HL-60/S4 treated with retinoic acid at 250 ng/mL for 4 days and 3 days (cell line): ENCODE measurements around the gene CPB1.
"Not testable (repeated sequence)": the region's sequence is repeated elsewhere in the genome, so short reads cannot be mapped to it uniquely, and the experiment has no call there.

Experiments
- in situ Hi-C: fragments of 300-500 bp; cut with MboI; formaldehyde crosslinking; loops from 2 replicates; pipeline ENCODE4 v1.7.0; 2022; ENCODE audit warnings: low sequenced_read_pairs

Gene CPB1

DNA sequence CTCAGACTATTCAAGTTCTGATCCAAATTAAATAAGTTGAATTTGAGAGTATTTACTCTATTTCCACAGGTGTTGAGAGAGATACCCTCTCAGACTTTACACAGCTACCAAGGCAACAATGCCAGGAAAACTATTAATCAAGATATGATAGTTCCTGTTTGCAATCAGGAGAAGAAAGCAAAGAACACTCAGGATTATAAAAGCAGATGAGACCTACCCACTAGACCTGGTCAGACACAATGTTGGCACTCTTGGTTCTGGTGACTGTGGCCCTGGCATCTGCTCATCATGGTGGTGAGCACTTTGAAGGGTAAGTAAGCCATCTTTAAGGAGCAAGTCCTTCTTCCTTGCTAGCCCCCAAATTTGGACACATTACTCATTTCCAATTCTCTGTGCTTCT, at the start of gene CPB1:
Gene CPB1 (plus strand): TSS at position 227 of the 400 bp plus-strand sequence. CDS start 13 bp downstream, at position 240.
- in situ Hi-C loops, result no loop called here

DNA sequence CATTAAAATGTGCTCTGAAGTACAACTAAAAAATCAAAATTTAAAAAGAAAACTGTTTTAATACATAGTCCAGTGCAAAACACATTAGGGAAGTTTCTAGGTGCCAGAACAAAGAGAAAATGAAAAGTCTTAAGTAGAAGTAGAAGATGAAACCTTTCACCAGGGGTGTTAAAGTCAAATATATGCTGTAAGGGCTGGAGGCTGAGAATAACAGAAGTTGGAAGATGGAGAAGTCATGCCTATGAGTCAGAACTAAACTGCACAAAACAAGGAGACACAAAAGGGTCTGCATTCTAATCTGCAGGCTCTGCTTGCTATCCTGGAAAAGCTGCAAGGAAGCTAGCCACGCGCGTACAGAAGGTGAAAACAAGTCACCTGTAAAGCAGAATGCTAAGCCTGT, 48.7 kb upstream of the CPB1 start:
- in situ Hi-C loops, result no loop called here

DNA sequence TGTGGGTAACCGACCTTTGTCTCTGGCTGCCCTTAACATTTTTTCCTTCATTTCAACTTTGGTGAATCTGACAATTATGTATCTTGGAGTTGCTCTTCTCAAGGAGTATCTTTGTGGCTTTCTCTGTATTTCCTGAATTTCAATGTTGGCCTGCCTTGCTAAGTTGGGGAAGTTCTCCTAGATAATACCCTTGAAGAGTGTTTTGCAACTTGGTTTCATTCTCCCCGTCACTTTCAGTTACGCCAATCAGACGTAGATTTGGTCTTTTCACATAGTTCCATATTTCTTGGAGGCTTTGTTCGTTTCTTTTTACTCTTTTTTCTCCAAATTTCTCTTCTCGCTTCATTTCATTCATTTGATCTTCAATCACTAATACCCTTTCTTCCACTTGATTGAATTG, 42.6 kb upstream of the CPB1 start:
- in situ Hi-C loops, result not testable (repeated sequence)

DNA sequence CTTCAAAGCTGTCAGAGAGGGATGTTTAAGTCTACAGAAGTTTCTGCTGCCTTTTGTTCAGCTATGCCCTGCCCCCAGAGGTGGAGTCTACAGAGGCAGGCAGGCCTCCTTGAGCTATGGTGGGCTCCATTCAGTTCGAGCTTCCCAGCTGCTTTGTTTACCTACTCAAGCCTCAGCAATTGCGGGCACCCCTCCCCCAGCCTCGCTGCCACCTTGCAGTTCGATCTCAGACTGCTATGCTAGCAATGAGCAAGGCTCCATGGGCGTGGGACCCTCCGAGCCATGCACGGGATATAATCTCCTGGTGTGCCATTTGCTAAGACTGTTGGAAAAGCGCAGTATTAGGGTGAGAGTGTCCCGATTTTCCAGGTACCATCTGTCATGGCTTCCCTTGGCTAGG, 41.5 kb upstream of the CPB1 start:
- in situ Hi-C loops, result not testable (repeated sequence)

DNA sequence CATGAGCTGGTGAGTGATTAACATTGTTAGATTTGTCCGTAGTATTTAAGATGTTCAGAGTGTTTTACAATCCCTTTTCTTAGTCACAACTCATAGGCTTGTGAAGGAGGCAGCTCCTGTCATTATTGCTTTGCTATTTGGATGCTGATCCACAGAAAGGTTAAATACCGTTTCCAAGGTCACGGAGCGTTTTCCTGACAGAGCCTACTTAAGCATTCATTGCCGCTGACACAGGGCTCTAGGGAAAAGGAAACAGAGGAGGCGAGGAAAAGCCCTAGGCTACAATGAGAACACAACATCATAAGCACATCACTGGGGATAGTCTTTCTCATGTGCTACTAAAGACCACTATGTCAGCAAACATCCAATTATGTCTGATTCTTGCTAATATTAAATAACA, 38.5 kb upstream of the CPB1 start:
- in situ Hi-C loops, result no loop called here

DNA sequence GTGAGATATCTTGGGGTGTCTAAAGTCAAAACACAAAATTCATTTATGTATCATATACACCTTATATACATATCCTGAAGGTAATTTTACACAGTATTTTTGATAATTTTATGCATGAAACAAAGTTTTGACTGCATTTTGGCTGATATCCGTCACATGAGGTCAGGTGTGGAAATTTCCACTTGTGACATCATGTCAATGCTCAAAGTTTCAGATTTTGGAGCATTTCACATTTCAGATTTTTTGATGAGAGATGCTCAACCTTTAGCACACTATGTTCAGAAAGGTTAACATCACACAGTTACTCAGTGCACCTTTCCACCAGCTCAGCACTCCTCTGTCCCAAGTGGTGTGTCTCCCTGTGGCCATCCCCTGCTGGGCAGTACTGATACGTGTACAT, 37.7 kb upstream of the CPB1 start:
- in situ Hi-C loops, result no loop called here

DNA sequence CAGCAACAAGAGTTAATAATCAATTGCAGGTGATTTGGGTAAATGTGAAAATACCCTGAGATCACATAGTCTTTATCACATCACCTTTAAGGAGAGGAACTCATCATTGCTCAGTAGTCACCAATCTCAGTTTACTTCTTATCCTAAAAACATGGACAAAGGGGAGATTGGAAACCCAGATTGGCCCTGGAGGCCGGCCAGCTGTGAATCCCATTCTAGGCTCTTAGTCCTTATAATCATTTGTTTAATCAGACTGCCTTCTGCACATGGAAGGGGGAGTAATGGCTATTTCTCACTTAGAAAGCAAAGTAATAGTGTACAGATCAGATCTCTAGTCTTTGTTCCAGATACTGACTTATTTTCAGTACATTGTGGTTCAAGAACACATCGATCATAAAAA, 37.2 kb upstream of the CPB1 start:
- in situ Hi-C loops, result no loop called here

DNA sequence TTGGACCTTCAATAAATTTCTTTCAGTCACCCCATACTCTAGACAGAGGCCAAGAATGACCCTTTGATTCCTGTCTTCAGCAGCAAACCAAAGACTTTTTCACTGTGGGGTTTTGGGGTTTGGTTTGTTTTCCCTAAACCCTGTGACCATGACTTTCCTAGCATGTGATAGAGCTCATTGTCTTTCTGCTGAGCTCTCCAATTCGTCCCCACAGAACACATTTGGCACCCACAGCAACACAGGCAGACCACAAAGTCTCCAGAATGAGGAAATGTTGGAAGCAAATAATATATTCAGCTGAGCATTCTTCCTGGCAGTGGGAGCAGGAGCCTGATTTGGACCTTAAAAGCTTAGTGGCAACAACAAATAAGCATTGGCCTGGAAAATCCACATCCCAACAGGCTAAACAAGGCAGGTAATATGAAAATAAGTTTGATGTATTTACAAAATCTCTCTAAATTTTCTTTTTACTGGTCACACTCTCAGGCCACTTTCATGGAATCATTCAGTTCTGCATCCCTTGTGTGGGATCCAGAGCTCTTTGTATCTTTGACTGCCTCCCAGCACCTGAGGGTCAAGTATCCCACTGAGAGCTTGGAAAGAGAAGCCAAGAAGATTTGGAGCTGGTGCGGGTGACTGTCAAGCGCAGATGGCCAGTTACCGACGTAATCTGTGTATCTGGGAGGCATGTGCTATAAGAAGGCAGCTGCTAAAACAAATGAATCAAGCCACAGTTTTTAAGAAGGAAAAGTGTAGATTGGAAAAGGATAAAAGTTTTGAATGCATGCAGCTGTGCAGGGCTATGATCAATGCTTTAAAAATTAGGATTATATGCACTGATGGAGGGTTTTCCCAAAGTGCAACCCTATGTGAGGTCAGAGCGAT, 36.5 kb upstream of the CPB1 start:
- in situ Hi-C loops, result no loop called here

DNA sequence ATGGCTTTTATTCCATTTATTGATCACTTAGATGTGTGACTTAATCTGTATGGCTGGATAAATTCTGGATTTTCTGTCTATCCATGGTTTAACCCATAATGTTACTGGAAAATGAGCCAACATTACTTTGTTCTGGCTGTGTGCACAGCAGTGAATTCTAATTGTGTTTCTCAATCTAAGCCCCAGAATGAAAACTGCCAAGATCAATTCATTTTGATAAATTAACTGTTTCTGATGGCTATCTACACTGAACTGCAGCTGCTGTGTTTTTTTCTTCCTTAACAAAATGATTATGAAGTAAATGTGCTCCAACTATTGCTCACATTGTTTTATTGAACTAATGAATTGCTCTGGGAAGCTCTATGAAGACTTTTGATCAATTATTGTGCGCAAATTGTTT, 35.7 kb upstream of the CPB1 start:
- in situ Hi-C loops, result no loop called here

DNA sequence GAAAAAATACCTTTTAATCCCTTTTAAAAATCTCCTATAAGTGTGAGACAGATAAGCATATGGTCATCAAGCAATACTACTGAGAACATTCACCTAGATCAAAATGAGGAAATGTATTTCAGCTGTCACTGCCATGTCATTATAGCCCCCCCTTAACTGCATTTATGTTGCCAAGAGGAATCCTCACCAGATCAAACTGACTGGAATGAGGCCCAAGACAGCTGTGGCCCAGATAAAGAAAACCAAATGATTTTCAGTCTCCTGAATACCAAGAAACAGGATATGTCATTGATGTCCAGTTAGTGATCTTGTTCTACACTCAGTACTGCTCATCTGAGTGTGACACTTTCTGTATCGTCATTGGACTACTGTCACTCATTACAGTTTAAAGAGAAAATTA, 35.1 kb upstream of the CPB1 start:
- in situ Hi-C loops, result no loop called here

DNA sequence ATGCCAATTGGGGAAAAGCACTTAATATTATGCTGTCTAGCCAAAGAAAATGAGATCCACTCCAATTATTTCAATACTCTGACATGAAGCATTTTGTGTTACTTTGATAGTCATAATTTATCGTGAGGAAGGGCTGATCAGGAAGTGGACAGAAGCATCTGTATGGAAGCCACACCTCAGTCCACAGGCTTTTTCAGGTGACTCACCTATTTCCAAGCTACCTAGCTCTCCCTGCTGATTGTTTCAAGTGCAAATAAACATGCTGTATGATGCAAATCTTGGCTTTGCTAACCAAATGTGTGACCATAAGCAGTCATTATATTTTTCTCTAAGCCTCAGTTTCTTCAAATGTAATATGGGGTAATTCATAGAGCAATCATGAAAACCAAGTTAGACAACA, 30.8 kb upstream of the CPB1 start:
- in situ Hi-C loops, result no loop called here

DNA sequence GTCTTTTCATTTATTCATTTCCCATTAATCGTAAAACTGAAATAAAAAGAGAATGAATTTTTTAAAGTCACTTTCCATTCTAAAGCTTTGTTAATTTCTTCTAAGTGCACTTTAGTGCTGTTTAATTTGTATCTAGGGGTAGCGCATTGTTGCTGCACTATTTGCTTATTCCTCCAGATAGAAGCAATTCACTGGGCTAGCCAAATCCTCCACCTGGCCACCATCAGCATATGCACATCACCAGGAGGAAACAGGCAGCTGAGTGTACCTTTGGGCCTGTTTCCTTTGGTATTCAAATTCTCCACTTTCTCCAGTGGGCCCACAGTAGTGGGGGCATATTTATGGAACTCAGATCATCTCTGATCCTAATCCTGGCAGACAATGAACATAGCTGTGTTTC, 29.8 kb upstream of the CPB1 start:
- in situ Hi-C loops, result no loop called here

DNA sequence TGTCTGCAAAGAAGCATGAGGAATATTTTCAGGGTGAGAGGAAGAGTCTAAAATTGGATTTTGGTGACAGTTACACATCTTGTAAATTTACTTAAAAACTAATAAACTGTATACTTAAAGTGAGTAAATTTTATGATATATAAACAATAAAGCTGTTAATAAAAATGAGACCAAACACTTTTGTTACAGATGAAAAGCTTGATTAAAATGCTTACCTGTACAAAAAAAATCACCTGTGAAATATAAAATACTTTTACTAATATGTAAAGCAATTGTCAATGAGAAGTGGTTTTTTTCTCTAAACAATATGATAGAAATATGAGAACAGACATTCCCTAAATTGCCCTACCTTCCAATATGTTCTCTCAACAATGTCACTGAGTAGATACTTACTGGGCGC, 27.2 kb upstream of the CPB1 start:
- in situ Hi-C loops, result no loop called here

DNA sequence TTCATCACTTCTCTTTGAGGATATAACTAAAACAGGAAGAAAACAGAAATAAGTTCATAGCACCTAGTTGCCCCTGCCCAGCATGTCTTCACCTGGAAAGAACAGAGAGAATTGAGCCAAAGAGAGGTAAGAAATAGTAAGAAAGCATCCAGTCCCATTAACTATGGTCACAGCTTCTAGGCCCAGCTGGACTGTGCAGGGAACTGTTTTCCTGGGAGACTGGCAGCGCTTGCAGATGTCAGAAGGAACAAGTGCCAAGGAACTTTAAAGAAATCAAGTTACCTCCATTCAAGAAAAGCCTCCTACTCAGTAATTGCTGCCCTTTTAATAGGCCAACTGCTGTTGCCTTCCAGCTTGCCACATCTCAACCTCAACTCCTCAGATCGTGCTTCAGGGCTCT, 17.8 kb upstream of the CPB1 start:
- in situ Hi-C loops, result no loop called here

DNA sequence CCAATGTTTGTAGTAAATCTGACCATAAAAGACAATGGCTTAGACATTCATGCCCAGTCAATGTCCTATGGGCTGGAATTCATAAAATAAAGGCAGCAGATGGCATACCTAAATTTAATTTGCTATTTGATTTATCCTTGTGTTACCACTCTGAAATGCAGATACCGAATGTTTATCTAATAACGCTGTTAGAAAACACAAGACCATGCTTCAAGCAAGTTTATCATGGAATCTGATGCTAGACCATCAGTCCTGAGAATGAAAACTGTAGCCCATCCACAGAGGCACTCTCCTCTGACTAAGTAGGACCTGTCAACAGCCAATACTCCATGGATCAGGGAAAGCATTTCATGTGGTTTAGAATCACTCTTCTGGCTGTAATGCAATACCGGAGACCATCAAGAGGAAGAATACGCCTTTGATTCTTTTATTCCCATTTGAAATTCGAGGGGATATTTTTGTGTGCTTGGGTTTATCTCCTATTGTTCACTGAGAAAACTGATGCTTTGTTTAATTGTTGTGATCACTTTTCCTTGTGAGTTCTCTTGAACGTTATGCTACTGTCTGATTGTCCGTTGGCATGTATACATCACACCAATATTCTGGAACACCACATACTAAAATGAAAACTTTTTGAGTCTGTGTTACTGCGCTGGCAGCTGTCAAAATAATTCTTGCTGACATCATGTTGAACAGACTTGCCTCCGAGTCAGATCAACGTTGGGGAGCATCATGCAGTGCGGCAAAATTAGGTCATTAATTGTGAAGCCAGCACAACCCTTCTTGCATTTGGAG, 12.1 kb upstream of the CPB1 start:
- in situ Hi-C loops, result no loop called here

DNA sequence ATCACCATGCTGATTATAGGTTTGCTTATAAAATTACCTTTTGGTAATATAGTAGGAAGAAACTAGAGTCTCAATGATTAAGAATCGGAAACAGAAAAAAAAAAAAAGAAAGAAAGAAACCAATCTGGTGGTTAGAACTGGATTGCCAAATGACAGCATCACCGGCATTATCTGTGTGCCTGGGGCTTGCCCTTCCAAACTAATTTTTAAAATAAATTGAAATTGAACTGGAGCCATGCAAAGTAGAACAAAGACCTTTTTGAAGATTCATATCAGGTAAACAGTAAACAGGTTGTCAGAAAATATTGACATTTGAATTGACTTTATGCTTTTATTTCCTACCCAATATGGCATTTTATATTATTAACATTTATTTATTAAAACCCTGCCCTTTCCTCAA, 11.2 kb upstream of the CPB1 start:
- in situ Hi-C loops, result no loop called here

DNA sequence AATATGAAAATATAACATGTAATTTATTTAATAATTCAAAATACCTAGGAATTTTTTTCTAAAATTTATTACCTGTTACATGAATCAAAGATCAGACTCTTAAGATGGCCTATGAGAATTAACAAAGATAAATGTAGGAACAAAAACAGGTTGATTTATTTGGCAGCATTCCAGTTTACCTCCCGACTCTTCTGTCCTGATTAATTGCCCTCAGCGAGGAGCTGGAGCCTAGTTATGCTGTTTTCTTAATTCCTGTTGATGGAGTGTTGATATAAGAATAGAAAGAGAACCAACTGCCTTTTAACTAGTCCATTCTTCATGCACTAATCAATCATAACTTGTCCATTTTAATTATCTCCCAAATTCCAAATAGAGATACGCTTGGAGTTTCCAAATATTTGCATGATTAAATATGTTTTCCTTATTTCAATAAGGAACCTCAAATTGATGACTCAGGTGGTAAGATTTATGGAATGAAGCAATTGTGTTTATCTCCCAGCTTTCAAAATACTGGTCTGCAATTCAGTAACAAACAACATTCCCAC, 10.6 kb upstream of the CPB1 start:
- in situ Hi-C loops, result no loop called here

DNA sequence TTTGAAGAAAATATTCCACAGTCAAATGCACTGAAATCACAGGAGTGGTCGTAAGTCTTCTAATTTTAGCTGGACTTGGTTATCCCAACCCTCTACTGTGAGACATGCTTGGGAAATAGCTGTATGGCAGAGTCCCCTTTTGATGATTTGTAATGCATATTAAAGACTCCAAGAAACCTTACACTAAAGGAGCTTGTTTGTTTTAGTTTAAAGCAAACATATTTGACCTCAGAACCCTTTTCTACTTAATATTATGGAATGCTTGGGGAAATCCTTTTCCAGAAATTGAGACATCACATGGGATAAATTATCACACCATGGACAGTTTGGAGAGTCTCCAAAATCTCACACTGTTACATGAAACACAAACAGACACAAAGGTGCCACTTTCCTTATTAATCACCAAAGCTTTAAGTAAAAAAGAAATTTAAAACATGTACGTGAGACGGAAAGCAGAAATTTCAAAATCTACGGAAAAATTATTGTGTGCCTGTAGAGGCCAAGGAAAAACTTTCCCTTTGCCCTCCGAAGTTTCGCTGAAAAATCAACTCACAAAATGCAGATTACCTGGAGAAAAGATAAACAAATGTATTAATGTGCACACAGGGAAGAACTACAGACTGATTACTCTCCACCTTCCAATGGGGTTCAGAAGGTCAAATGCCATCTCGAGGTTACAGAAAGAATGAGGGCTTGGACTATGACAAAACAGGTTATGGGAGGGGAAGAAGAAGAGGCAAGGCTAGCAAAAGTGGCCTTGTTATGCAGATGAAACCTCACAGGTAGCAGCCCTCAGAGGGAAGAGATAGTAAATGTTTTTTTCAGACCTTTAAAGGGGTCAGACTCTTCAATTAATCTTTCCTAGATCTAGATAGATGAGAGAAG, 7.0 kb upstream of the CPB1 start:
- in situ Hi-C loops, result no loop called here

DNA sequence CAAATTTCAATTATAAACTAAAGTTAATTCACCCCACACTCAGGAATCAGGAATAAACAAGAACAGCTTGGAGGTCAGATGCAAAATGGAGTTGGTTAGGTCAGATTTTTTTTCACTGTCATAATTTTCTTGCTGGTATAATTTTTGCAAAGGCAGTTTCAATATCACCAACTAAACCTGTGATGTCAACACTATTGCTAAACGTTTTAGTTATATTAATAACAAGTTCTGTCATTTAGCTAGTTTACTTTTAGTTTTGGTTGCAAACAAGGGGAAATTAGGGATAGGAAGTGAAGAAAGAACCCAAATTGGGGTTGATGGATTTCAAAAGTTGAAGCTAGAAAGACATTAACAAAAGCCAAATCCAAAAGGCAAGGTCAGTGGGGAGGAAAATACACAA, 4.6 kb upstream of the CPB1 start:
- in situ Hi-C loops, result no loop called here

DNA sequence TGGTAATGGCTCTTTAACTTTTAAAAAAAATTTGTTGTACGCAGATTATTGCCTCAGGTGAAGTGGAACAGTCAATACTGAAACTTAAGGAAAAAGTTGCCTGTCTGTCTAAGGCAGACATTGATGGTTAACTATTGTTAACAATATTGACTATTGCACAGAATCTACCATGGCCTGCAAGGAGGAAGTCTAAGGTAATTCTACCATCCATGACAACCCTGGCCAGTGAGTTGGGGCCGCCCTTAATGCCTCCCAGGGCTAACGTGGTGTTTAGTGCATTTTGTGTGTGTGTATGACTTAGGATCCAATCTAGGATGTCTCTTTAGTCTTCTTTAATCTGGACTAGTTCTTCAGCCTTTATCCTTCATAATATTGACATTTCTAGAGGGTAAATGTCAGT, 2.1 kb upstream of the CPB1 start:
- in situ Hi-C loops, result no loop called here

DNA sequence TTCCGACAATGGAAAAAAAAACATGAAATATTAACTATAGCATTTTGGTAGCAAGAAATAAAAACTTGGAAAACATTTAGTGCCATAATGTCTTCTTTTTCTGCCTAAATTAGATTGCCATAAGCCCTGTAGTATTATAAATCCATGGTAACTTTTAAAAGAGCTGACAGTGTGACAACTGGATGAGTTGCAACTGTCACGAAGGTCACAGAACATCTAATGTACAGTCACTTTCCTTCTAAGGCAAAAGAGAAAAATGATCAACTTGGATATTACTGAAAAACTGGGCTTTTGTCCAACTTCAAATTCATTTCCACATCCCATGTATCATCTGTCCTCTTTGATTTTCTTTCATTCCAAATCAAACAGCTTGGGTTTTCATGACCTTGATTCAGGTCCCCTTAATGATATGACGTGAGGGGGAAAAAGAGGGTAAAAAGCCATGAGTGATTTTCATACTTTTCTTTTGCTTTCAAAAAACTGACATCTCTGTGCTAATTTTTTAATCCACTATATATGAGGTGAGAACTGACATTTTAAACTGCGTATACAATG, 602 bp downstream of the CPB1 start:
- in situ Hi-C loops, result no loop called here
